H1 (cell line): Measurements from ENCODE around the gene PGAP3. TPM values are rescaled to one million over a fixed set of nuclear protein-coding genes. Genes with fewer than 3 reads are reported as not detected.
A peak's percentile ranks its signal among the peaks of the same experiment; 100 is the strongest.

Source experiments
- CTCF ChIA-PET: fragments of 300-600 bp; sonication (Branson Sonifier 250); formaldehyde crosslinking; loops from one replicate; lab custom pipeline; 2021; ENCODE audit not compliant: partially characterized antibody; lab: Charles Lee
- POLR2A ChIA-PET: fragments of 300-600 bp; sonication (Branson Sonifier 250); formaldehyde crosslinking; loops from one replicate; lab custom pipeline; 2021; ENCODE audit warnings: inconsistent platforms; ENCODE audit not compliant: partially characterized antibody; lab: Charles Lee
- DNase-seq, 2 experiments: peaks; one replicate each; pipeline versions ENCODE4 v3.0.0 to v3.0.0-alpha.2; 2010 to 2022; ENCODE audit warnings: low spot score in 2 of 2, low read depth in 1 of 2, mixed read lengths in 1 of 2
- FAIRE-seq: peaks from 2 replicates; lab custom pipeline; 2011; peaks lifted over from hg19 to GRCh38; lab: Jason Lieb, UNC
- H2AFZ ChIP-seq: 2 replicates; pipeline ENCODE4 v1.8.1; 2012; ENCODE audit warnings: low read length, inconsistent platforms
- H2AK5ac ChIP-seq: 2 replicates; pipeline ENCODE4 v1.6.1; 2013; ENCODE audit warnings: low read depth, low read length
- H2BK120ac ChIP-seq: replicated peaks from 2 replicates; pipeline ENCODE3; 2013; ENCODE audit warnings: low read depth, low read length, inconsistent platforms
- H2BK12ac ChIP-seq: 2 replicates; pipeline ENCODE4 v1.6.1; 2013; ENCODE audit warnings: low read depth, low read length
- H2BK15ac ChIP-seq: 2 replicates; pipeline ENCODE4 v1.6.1; 2013; ENCODE audit warnings: low read length
- H2BK20ac ChIP-seq: 2 replicates; pipeline ENCODE4 v1.6.1; 2013; ENCODE audit warnings: low read length
- H2BK5ac ChIP-seq: 2 replicates; pipeline ENCODE4 v1.6.1; 2013; ENCODE audit warnings: low read depth, low read length
- H3K14ac ChIP-seq: 2 replicates; pipeline ENCODE4 v1.6.1; 2013; ENCODE audit warnings: inconsistent platforms; ENCODE audit not compliant: insufficient read length
- H3K18ac ChIP-seq: 2 replicates; pipeline ENCODE4 v1.6.1; 2013; ENCODE audit warnings: low read length; ENCODE audit errors: extremely low read depth
- H3K23ac ChIP-seq: 2 replicates; pipeline ENCODE4 v1.6.1; 2013; ENCODE audit warnings: inconsistent platforms; ENCODE audit not compliant: insufficient read length
- H3K23me2 ChIP-seq: 2 replicates; pipeline ENCODE4 v1.6.1; 2013; ENCODE audit warnings: low read depth, low read length
- H3K27ac ChIP-seq: 2 replicates; pipeline ENCODE4 v1.6.1; 2011; ENCODE audit warnings: low read depth, low read length, inconsistent platforms
- H3K27me3 ChIP-seq, 4 experiments: replicated peaks in 1 of 4; 1 replicate in 1 of 4; 2 replicates in 3 of 4; pipeline versions ENCODE4 v1.6.1 to v1.8.1; 2011 to 2013; ENCODE audit warnings: low read length in 3 of 4, mild to moderate bottlenecking in 3 of 4, inconsistent platforms in 2 of 4, mixed read lengths in 2 of 4, moderate library complexity in 1 of 4; ENCODE audit not compliant: control insufficient read depth in 3 of 4, insufficient read depth in 3 of 4; ENCODE audit errors: extremely low read depth in 1 of 4
- H3K36me3 ChIP-seq, 4 experiments: 2 replicates each; pipeline versions ENCODE4 v1.6.1 to v1.8.1; 2011 to 2013; ENCODE audit warnings: mild to moderate bottlenecking in 4 of 4, low read length in 3 of 4, moderate library complexity in 2 of 4, control low read depth in 1 of 4, inconsistent platforms in 1 of 4; ENCODE audit not compliant: insufficient read depth in 4 of 4, control insufficient read depth in 2 of 4
- H3K4ac ChIP-seq: replicated peaks from 2 replicates; pipeline ENCODE3; 2013; ENCODE audit warnings: low read length, low read depth, mixed read lengths, inconsistent platforms; ENCODE audit not compliant: insufficient read length
- H3K4me1 ChIP-seq, 4 experiments: replicated peaks in 1 of 4; 1 replicate in 1 of 4; 2 replicates in 3 of 4; pipeline versions ENCODE4 v1.6.1 to v1.8.1; 2011 to 2013; ENCODE audit warnings: low read length in 3 of 4, inconsistent platforms in 2 of 4, mixed read lengths in 1 of 4; ENCODE audit not compliant: insufficient read depth in 4 of 4, control insufficient read depth in 3 of 4
- H3K4me2 ChIP-seq, 2 experiments: 2 replicates each; pipeline versions ENCODE4 v1.6.1 to v1.8.1; 2011 to 2013; ENCODE audit warnings: low read depth in 2 of 2, low read length in 2 of 2, control low read depth in 1 of 2, inconsistent platforms in 1 of 2, mild to moderate bottlenecking in 1 of 2; ENCODE audit not compliant: insufficient read depth in 1 of 2
- H3K4me3 ChIP-seq, 4 experiments: fragments of 200-600, 300-600 bp in 1 of 4; sonication (generic), shearing (Covaris generic), sonication (Bioruptor Twin) in 1 of 4; 2 replicates each; pipeline versions ENCODE4 v1.5.1 to v1.8.1; 2011 to 2016; ENCODE audit warnings: low read length in 4 of 4, low read depth in 3 of 4, control low read depth in 2 of 4, inconsistent platforms in 2 of 4, mild to moderate bottlenecking in 2 of 4, mixed read lengths in 1 of 4, moderate library complexity in 1 of 4; ENCODE audit not compliant: insufficient read depth in 2 of 4; ENCODE audit errors: extremely low read depth in 1 of 4
- H3K56ac ChIP-seq: replicated peaks from 2 replicates; pipeline ENCODE3; 2013; ENCODE audit warnings: low read depth, mild to moderate bottlenecking, mixed read lengths, low read length, inconsistent platforms; ENCODE audit not compliant: insufficient read length
- H3K79me1 ChIP-seq: 2 replicates; pipeline ENCODE4 v1.6.1; 2013; ENCODE audit warnings: low read depth, low read length, control low read depth
- H3K79me2 ChIP-seq, 2 experiments: 2 replicates each; pipeline versions ENCODE4 v1.6.1 to v1.8.1; 2012 to 2013; ENCODE audit warnings: low read length in 2 of 2, mild to moderate bottlenecking in 2 of 2, inconsistent platforms in 1 of 2; ENCODE audit not compliant: insufficient read depth in 2 of 2, control insufficient read depth in 1 of 2
- H3K9ac ChIP-seq, 4 experiments: replicated peaks in 1 of 4; 1 replicate in 1 of 4; 2 replicates in 3 of 4; pipeline versions ENCODE4 v1.6.1 to v1.8.1; 2011 to 2013; ENCODE audit warnings: low read depth in 3 of 4, low read length in 3 of 4, control low read depth in 2 of 4, mild to moderate bottlenecking in 2 of 4, moderate library complexity in 2 of 4, inconsistent platforms in 1 of 4; ENCODE audit errors: extremely low read depth in 1 of 4
- H3K9me3 ChIP-seq, 2 experiments: 2 replicates each; pipeline versions ENCODE4 v1.6.1 to v1.8.1; 2012 to 2013; ENCODE audit warnings: mild to moderate bottlenecking in 2 of 2, moderate library complexity in 2 of 2, control low read depth in 1 of 2, inconsistent platforms in 1 of 2, low read depth in 1 of 2, low read length in 1 of 2, mixed read lengths in 1 of 2; ENCODE audit not compliant: insufficient read depth in 2 of 2
- H4K20me1 ChIP-seq, 2 experiments: replicated peaks in 1 of 2; 2 replicates each; pipeline versions ENCODE3 to v1.8.1; 2011 to 2013; ENCODE audit warnings: inconsistent platforms in 2 of 2, low read length in 2 of 2, mild to moderate bottlenecking in 1 of 2; ENCODE audit not compliant: insufficient read depth in 2 of 2, control insufficient read depth in 1 of 2
- H4K5ac ChIP-seq: 2 replicates; pipeline ENCODE4 v1.6.1; 2013; ENCODE audit warnings: low read length, low read depth, mixed read lengths, inconsistent platforms; ENCODE audit not compliant: insufficient read length
- H4K8ac ChIP-seq: 2 replicates; pipeline ENCODE4 v1.8.0; 2013; ENCODE audit warnings: mild to moderate bottlenecking, moderate library complexity, low read length, inconsistent platforms; ENCODE audit not compliant: insufficient read depth; ENCODE audit errors: extremely low read depth
- H4K91ac ChIP-seq: replicated peaks from 2 replicates; pipeline ENCODE3; 2013; ENCODE audit warnings: low read length, mixed read lengths, inconsistent platforms; ENCODE audit not compliant: insufficient read length
- BRCA1 ChIP-seq: IDR thresholded peaks from 2 replicates; pipeline ENCODE4 v1.6.1; 2012; ENCODE audit warnings: low read depth, low read length, improper control_type of control experiment
- CBX8 ChIP-seq: fragments of 300-800, 300-1000 bp; sonication (generic); IDR thresholded peaks from 2 replicates; pipeline ENCODE4 v1.7.1; 2016; ENCODE audit warnings: low read depth, low read length, borderline replicate concordance
- CTBP2 ChIP-seq: IDR thresholded peaks from 2 replicates; pipeline ENCODE4 v1.7.0; 2011; ENCODE audit warnings: borderline replicate concordance, mild to moderate bottlenecking, moderate library complexity, mixed read lengths, low read length; ENCODE audit not compliant: insufficient read depth, insufficient read length
- GTF2F1 ChIP-seq: IDR thresholded peaks from 2 replicates; pipeline ENCODE4 v1.6.1; 2012; ENCODE audit warnings: low read depth, low read length, improper control_type of control experiment, borderline replicate concordance
- POU5F1 ChIP-seq: IDR thresholded peaks from 2 replicates; pipeline ENCODE4 v1.6.1; 2011; ENCODE audit warnings: low read depth, mild to moderate bottlenecking, low read length, moderate library complexity
- RFX5 ChIP-seq: IDR thresholded peaks from 2 replicates; pipeline ENCODE4 v1.6.1; 2011; ENCODE audit warnings: low read depth, low read length, improper control_type of control experiment, borderline replicate concordance
- SP2 ChIP-seq: IDR thresholded peaks from 2 replicates; pipeline ENCODE4 v1.6.1; 2012; ENCODE audit warnings: mild to moderate bottlenecking, low read length, inconsistent platforms
- TCF12 ChIP-seq: IDR thresholded peaks from 2 replicates; pipeline ENCODE4 v1.6.1; 2011; ENCODE audit warnings: low read depth, mild to moderate bottlenecking, low read length
- YY1 ChIP-seq: IDR thresholded peaks from 2 replicates; pipeline ENCODE4 v1.6.1; 2011; ENCODE audit warnings: low read depth, mild to moderate bottlenecking, low read length
- ZNF274 ChIP-seq: IDR thresholded peaks from 2 replicates; pipeline ENCODE4 v1.7.0; 2012; ENCODE audit warnings: low read length, borderline replicate concordance; ENCODE audit errors: extremely low read depth
- WGBS, 2 experiments: shearing (Covaris generic) in 1 of 2; methylation state at CpG; one replicate each; pipeline versions ENCODE4 v1.1.6 to v1.1.7; 2013 to 2015; ENCODE audit warnings: low lambda C conversion rate in 2 of 2, mixed read lengths in 2 of 2, inconsistent platforms in 1 of 2, low coverage in 1 of 2, missing lambda C conversion rate in 1 of 2; ENCODE audit not compliant: insufficient replicate concordance in 2 of 2, insufficient coverage in 1 of 2, insufficient read length in 1 of 2; ENCODE audit errors: extremely low coverage in 1 of 2, missing lambda C conversion rate in 1 of 2; 5-methylcytosine and 5-hydroxymethylcytosine counted together
- polyA plus RNA-seq, 7 experiments: library from polyadenylated mRNA; depleted of rRNA in 3 of 7; stranded (reverse) in 5 of 7; unstranded in 2 of 7; fragments of >200 nt in 5 of 7; fragments of 200-250 nt in 2 of 7; gene quantifications; 1 replicate in 5 of 7; 2 replicates in 1 of 7; 4 replicates in 1 of 7; pipeline versions ENCODE4 v1.2.1 to v1.2.3, GENCODE V29; 2011 to 2013; ENCODE audit warnings: missing spikeins in 2 of 7, mixed read lengths in 2 of 7
- total RNA-seq: library from RNA; stranded (reverse); fragmentation: NEBNext Ultra II Directional; extraction: Animal tissue kit (Norgen Biotek cat#: 25700); gene quantifications from 2 replicates; pipeline ENCODE4 v1.2.1, GENCODE V29; 2021
- TF ChIP-seq, protein P1 (sequence below): IDR thresholded peaks from 2 replicates; pipeline ENCODE4 v1.6.1; 2012; ENCODE audit warnings: inconsistent platforms

The PGAP3 gene
- total and polyA plus RNA-seq, 2 of the 8 experiments (the other 6 are each of a cell fraction or from before 2014, with no cell fraction given) = 21.0 to 30.7 TPM

GRCh38 chr17:39621523-39622379 lies 66.1 kb downstream of the PGAP3 start:
- H3K23ac ChIP-seq = no peak overlapping the region
- H4K8ac ChIP-seq = no peak overlapping the region
- H4K5ac ChIP-seq = no peak overlapping the region
- no peaks in the 10 kb centered on the region for H3K79me1 ChIP-seq
- peak overlapping the region in 1 of 2 experiments; percentile 35; a peak in 1 of 4 replicates for H3K4me2 ChIP-seq
- peak in 1 of 2 experiments; percentile 100 for DNase-seq
- H3K27me3 ChIP-seq = peaks cover 18 to 53% (median 50%) of the 10 kb centered on the region in 4 experiments
- H3K9me3 ChIP-seq = no peaks in the 10 kb centered on the region
- H3K4me1 ChIP-seq = peaks cover 0 to 20% (median 14%) of the 10 kb centered on the region in 4 experiments; a peak in 6 of 7 replicates
- ChIA-PET POLR2A (interaction anchor here (0.6 to 2.8 kb wide), 12 partner anchors 10 to 126 kb away, joined by 3 to 11 read pairs (median 4); partner anchors contain the start of genes ERBB2, MIEN1 and PGAP3), CTCF (interaction anchor here (0.5 to 49.2 kb wide), 56 partner anchors 2 to 1805 kb away, joined by 3 to 1885 read pairs (median 4); partner anchors contain the start of genes ERBB2, MIEN1, NEUROD2 and PGAP3)
- H4K91ac ChIP-seq = no peak overlapping the region
- H3K4ac ChIP-seq = no peak overlapping the region
- H2BK12ac ChIP-seq = no peak overlapping the region
- no peak overlapping the region for H3K18ac ChIP-seq
- peaks cover 15% of the 10 kb centered on the region for H3K23me2 ChIP-seq
- no peak overlapping the region for H3K14ac ChIP-seq
- H3K4me3 ChIP-seq = no peak overlapping the region
- peak; percentile 81 for FAIRE-seq
- no peak overlapping the region for H3K27ac ChIP-seq
- H3K36me3 ChIP-seq = no peaks in the 10 kb centered on the region
- H2BK20ac ChIP-seq = no peak overlapping the region
- no peak overlapping the region for H2BK15ac ChIP-seq
- WGBS, 2 experiments = 17% methylated on average over 26 of the region's 26 CpGs; no CpG with 5 or more reads in 1 of the 2 experiments
- H4K20me1 ChIP-seq = peaks cover 0 to 1% of the 10 kb centered on the region in 2 experiments
- H2BK5ac ChIP-seq = no peak overlapping the region
- no peak overlapping the region for H3K9ac ChIP-seq
- no peak overlapping the region for H3K56ac ChIP-seq
- no peak overlapping the region for H2BK120ac ChIP-seq
- no peak overlapping the region for H2AFZ ChIP-seq
- H3K79me2 ChIP-seq = no peaks in the 10 kb centered on the region
- no peak overlapping the region for H2AK5ac ChIP-seq
- TF ChIP-seq ZNF274 (no peak), RFX5 (no peak), CTBP2 (no peak), YY1 (0 out of 2 replicates have a peak, but pooled peaks have one; percentile 76), BRCA1 (no peak), POU5F1 (no peak), GTF2F1 (no peak), SP2 (no peak), CBX8 (no peak), TCF12 (0 out of 2 replicates have a peak, but pooled peaks have one; percentile 52)
- TF ChIP-seq, protein P1, sequence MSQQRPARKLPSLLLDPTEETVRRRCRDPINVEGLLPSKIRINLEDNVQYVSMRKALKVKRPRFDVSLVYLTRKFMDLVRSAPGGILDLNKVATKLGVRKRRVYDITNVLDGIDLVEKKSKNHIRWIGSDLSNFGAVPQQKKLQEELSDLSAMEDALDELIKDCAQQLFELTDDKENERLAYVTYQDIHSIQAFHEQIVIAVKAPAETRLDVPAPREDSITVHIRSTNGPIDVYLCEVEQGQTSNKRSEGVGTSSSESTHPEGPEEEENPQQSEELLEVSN = 0 out of 2 replicates have a peak, but pooled peaks have one; percentile 20
